ENCODE measurements around the gene ADARB2. TPM values are rescaled to one million over a fixed set of nuclear protein-coding genes. Genes with fewer than 3 reads are reported as not detected.

Gene ADARB2
- total and polyA plus RNA-seq, 4 donors, result 0.55 to 0.70 (median 0.59) TPM; not detected in 1

DNA sequence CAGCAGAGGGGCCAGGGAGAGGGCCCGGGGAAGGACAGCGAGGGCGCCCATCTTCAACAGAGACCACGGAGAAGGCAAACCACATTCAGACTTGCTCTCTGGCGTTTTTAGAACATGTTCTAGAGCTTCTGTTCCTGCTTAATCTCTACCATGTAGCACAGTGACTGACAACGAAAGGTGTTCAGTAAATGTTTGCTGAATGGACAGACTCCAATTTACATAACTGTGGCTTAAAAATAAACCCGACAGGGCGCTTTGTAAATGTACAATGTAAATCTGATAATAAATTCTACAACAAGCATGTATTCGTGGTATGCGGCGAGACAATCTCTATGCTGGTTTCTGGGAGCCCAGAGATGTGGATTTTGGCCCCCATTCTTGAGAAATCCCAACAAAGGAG, 10.5 kb downstream of the ADARB2 start:
- no peak overlapping the region for H3K4me3 ChIP-seq (ENCODE audit: low read depth in 1 of 3, low read length in 3 of 3)
- TF ChIP-seq, protein P1, sequence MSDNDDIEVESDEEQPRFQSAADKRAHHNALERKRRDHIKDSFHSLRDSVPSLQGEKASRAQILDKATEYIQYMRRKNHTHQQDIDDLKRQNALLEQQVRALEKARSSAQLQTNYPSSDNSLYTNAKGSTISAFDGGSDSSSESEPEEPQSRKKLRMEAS (IDR thresholded peaks at IDR 0.05), result no peak
- TF ChIP-seq HNF4G (IDR thresholded peaks at IDR 0.05), result no peak
- TF ChIP-seq, protein P2, sequence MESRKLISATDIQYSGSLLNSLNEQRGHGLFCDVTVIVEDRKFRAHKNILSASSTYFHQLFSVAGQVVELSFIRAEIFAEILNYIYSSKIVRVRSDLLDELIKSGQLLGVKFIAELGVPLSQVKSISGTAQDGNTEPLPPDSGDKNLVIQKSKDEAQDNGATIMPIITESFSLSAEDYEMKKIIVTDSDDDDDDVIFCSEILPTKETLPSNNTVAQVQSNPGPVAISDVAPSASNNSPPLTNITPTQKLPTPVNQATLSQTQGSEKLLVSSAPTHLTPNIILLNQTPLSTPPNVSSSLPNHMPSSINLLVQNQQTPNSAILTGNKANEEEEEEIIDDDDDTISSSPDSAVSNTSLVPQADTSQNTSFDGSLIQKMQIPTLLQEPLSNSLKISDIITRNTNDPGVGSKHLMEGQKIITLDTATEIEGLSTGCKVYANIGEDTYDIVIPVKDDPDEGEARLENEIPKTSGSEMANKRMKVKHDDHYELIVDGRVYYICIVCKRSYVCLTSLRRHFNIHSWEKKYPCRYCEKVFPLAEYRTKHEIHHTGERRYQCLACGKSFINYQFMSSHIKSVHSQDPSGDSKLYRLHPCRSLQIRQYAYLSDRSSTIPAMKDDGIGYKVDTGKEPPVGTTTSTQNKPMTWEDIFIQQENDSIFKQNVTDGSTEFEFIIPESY (IDR thresholded peaks at IDR 0.05), result no peak
- no peak for TF ChIP-seq JUND (IDR thresholded peaks at IDR 0.05)
- TF ChIP-seq, protein P3, sequence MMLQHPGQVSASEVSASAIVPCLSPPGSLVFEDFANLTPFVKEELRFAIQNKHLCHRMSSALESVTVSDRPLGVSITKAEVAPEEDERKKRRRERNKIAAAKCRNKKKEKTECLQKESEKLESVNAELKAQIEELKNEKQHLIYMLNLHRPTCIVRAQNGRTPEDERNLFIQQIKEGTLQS (IDR thresholded peaks at IDR 0.05), result no peak
- TF ChIP-seq RXRA (IDR thresholded peaks at IDR 0.05), result no peak
- TF ChIP-seq RAD21 (IDR thresholded peaks at IDR 0.05), result no peak
- TF ChIP-seq TAF1 (conservative IDR thresholded peaks at IDR 0.05), result no peak
- TF ChIP-seq NR2F2 (IDR thresholded peaks at IDR 0.05), result no peak
- TF ChIP-seq GABPA (IDR thresholded peaks at IDR 0.05 in 1 of 2, conservative IDR thresholded peaks at IDR 0.05 in 1 of 2), result no peak
- H3K9me3 ChIP-seq (ENCODE audit: control insufficient read depth in 4 of 4, low read length in 3 of 4), result no peaks in the 10 kb centered on the region
- no peak overlapping the region for H3K9ac ChIP-seq (ENCODE audit: low read depth in 1 of 2, low read length in 2 of 2)
- DNase-seq (ENCODE audit: low spot score), result no peak
- H3K27ac ChIP-seq (ENCODE audit: low read depth in 1 of 2, low read length in 2 of 2), result no peak overlapping the region
- H3K4me1 ChIP-seq (ENCODE audit: control insufficient read depth in 4 of 4, insufficient read depth in 4 of 4, low read length in 3 of 4), result no peaks in the 10 kb centered on the region
- H3K27me3 ChIP-seq (ENCODE audit: control insufficient read depth in 4 of 4, insufficient read depth in 4 of 4, low read length in 3 of 4), result peaks cover 0 to 5% (median 0%) of the 10 kb centered on the region in 4 donors
- no peaks in the 10 kb centered on the region for H3K36me3 ChIP-seq (ENCODE audit: control insufficient read depth in 4 of 4, insufficient read depth in 3 of 4, low read depth in 1 of 4, low read length in 3 of 4)
- WGBS, result 63% methylated on average over 11 of the region's 11 CpGs

DNA sequence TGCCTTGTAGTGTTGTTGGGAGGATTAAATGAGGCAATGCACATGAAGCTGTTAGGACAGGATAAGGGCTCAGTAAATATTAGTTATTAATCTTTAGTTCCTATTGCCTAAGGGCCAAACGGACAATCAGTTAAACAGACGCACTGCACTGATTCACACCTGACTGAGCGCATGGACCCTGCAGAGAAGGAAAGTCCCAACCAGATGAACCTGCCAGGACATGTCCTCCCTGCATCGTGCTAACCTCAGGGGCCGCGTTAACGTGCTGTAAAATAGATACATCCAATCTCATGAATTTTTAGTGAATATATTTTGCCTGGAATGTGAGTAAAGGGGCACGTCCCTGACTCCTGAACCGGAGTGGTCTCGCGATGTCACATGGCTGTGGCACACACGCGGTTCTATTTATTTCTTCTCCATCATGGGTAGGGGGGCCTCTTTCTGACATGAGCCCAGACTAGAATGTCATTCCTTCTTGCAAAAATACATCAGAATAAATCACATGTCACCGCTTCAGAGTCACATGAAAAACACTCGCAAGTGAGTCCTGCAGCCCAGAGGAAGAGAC, 12.3 kb downstream of the ADARB2 start:
- Histone ChIP-seq H3K27ac (ENCODE audit: low read depth in 1 of 2, low read length in 2 of 2) (no peak overlapping the region), H3K27me3 (ENCODE audit: control insufficient read depth in 4 of 4, insufficient read depth in 4 of 4, low read length in 3 of 4) (peaks cover 0 to 5% (median 0%) of the 10 kb centered on the region in 4 donors), H3K9ac (ENCODE audit: low read depth in 1 of 2, low read length in 2 of 2) (no peak overlapping the region), H3K9me3 (ENCODE audit: control insufficient read depth in 4 of 4, low read length in 3 of 4) (no peaks in the 10 kb centered on the region), H3K4me1 (ENCODE audit: control insufficient read depth in 4 of 4, insufficient read depth in 4 of 4, low read length in 3 of 4) (no peaks in the 10 kb centered on the region), H3K4me3 (ENCODE audit: low read depth in 1 of 3, low read length in 3 of 3) (no peak overlapping the region), H3K36me3 (ENCODE audit: control insufficient read depth in 4 of 4, insufficient read depth in 3 of 4, low read depth in 1 of 4, low read length in 3 of 4) (no peaks in the 10 kb centered on the region)
- TF ChIP-seq FOXA1 (IDR thresholded peaks at IDR 0.05) (no peak), HNF4A (conservative IDR thresholded peaks at IDR 0.05) (no peak), TAF1 (conservative IDR thresholded peaks at IDR 0.05) (no peak), HNF4G (IDR thresholded peaks at IDR 0.05) (no peak), SP1 (IDR thresholded peaks at IDR 0.05) (no peak), JUND (IDR thresholded peaks at IDR 0.05) (no peak), FOXA2 (IDR thresholded peaks at IDR 0.05) (no peak), RAD21 (IDR thresholded peaks at IDR 0.05) (no peak), RXRA (IDR thresholded peaks at IDR 0.05) (no peak)
- TF ChIP-seq, protein P3 (IDR thresholded peaks at IDR 0.05), result no peak
- TF ChIP-seq, protein P2 (IDR thresholded peaks at IDR 0.05), result no peak
- TF ChIP-seq, protein P1 (IDR thresholded peaks at IDR 0.05), result no peak
- no peak for DNase-seq (ENCODE audit: low spot score)
- WGBS, result 87% methylated on average over 15 of the region's 15 CpGs
